GM18867 (cell line): ENCODE measurements around the gene AGMO.
A peak's percentile ranks its signal among the peaks of the same experiment; 100 is the strongest.
"Not testable (repeated sequence)": the region's sequence is repeated elsewhere in the genome, so short reads cannot be mapped to it uniquely, and the experiment has no call there.

ENCODE experiments used
- ATAC-seq: cut with Tn5 transposase; IDR thresholded peaks from one replicate; pipeline ENCODE4 v1.9.1; 2021; ENCODE audit warnings: mild to moderate bottlenecking, moderate library complexity; ENCODE audit not compliant: unreplicated experiment

AGMO gene

DNA sequence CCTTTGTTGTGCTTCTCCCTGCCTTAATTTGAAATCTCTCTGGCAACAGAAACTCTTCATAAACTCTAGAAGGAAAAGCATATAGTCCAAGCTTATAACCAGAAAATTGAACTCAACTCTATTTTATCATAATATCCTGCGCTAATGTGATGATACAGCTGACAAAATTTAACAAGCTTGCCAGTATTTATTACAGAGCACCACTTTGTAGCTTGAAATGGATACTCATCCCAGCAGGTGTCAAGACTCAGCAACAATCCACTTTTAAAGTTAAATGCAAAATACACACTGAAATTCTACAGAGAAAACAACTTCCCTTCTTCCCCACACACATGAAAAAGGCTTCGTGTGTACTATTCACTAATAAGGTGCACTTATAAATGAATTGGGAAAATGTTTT lies 228.9 kb downstream of the AGMO start:
- ATAC-seq: no peak

- no peak for ATAC-seq
Observed at GRCh38 chr7:15330943-15331342, 230.9 kb downstream of the AGMO start.

DNA sequence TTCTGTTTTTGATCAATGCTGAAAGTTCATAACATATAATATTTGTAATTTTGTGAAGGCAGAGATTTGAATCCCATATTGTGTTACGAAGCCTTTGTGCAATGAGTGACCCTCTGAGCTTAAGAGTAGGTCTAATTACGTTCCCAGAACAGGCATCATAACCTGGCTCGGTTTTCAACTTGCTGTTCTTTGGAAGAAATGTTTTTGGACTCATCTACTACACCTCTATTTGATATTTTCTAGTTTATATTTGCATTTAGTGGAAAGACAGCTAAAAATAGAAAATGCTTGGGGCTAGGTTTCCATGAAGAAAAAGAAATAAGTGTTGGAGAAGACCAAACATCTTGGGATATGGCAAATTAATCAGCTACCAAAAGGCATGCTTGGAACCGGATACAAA lies 234.8 kb downstream of the AGMO start:
- no peak for ATAC-seq

DNA sequence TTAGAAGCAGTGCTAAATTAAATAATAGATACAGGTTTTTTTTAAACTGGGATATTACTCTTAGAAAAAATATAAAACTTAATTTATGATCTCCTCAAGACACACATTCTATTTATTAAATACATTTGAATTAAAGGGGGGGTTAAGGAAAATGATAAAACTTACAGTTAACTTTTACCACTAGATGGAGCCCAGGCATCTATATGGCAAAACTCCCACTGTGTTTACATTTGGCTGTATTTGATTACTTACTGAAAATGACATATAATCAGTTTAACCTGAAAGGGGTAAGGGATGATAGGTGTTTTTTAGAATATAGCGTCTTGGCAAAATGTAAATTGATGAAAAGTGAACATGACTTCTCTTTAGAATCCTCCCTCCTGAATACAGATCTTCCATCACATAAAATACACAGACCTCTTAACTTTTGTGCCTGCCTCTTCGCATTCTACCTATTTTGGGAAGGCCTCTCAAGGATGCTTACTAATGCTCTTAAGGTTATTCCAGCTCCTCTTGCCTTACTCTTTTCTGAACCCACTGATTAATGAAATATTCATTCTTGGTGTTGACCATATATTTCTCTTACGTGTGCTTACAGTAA lies 235.7 kb downstream of the AGMO start:
- ATAC-seq: no peak

GRCh38 chr7:15323550-15323949 lies 238.3 kb downstream of the AGMO start:
- no peak for ATAC-seq

DNA sequence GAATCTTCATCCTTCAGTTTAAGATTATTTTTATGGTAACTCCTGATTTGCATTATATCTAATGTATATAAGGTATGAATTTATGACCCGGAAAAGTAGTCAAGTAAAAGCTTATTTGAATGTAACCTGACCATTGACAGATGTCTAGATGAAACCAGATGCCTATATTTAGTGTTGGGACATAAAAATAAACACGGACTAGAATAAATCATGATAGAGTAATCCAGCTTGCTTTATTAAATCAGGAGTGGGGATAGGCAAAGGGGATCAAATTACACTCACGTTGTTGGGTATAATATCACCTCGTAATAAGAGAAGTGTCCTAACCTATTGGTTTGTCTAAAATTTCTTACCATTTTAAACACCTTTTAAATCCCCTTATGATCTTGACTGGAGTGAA lies 244.6 kb downstream of the AGMO start:
- ATAC-seq: no peak

DNA sequence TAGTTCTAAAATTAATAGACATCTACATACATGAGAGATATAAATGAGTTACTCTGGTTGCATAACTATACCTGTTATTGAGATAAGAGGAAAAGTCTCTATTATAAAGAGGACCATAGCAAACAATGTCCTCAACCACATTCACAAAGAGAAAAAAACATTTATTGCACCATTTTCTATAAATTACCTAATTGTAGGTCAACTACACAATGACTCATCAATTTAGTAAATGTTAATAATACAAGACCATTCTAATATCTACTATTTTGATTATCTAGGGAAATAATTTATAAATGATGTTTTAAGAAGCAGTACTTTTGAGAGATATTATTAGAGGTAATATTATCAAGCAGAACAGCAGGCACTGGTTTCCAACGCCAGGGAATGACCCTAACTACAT lies 246.1 kb downstream of the AGMO start:
- no peak for ATAC-seq

DNA sequence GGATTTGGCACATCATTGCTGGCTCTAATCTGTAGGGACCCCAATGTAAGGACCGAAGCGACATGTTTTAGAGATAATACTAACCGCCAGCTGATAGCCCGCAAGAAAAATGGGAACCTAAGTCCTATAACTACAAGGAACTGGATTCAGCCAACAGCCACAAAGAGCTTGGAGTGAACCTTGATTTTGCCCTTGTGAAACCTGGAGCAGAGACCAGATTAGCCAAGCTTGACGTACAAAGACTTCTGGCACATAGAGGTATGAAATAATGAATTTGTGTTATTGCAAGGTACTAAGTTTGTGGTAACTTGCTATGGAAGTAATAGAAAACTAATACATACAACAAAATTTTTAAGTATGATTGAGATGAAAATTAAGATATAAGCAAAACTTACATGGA lies 246.9 kb downstream of the AGMO start:
- ATAC-seq: no peak

- ATAC-seq: no peak
Observed at GRCh38 chr7:15313361-15313760, 248.5 kb downstream of the AGMO start.

DNA sequence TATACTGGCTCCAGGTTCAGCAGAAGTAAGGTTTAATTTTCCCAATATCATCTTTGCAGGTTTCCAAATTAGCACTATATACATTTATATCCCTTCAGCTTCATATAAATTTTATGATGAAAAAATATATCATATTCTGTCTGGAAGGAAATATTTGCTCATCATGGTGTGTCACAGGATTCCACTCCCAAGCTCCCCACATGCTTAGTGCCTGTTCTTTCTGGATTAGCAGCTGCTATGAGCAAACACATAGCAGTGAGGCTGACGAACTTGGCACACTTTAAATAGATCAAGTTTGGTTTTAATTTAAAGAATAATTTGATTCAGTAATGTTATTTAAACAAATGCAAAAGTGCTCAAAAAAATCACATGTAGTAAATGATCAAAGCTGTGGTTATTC lies 251.9 kb downstream of the AGMO start:
- ATAC-seq: no peak

- ATAC-seq: no peak
Observed at GRCh38 chr7:15308821-15309220, 253.0 kb downstream of the AGMO start.

DNA sequence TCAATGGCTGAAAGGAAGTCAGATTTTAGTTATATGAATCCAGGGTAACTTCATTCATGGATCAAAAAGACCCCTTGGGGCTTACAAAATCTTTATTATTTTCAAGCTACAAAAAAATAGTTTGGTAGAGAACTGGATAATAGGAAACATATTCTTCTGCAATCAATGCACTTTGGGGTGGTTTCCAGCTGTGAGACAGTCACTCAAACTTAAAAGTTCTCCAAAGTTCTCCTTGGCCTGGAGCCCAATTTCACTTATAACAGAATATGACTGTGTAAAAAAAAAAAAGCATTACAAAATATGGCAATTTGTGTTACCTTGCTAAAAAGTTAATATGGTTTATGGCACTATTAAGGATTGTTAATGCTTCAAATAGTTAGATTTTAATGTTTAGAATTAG lies 255.5 kb downstream of the AGMO start:
- no peak for ATAC-seq

DNA sequence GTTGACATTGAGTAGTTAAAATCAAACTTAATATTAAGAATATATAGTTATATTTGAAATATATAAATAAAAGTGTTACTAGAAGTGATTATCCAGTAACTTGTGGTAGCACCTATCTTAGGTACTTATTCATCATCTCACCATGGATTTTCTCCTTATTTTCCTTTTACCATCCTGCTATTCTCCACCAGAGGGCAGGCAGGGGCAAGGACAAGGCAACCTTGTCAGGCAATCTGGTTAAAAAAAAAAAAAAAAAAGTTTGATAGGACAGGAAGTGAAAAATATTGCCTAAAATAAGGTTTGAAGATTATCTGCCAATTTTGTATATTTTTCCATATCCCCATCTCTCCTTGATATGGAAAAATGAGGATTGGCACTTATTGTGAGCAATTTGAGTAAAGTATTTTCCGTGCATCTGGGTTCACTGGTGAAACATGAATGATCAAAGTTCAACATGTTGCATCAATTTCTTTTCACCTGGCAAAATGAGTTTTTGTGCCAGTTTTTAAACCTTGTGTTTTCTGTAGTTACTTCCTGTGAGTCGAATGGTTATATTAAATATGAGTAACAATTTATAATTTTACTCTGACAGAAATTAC lies 256.7 kb downstream of the AGMO start:
- peak; percentile 71 for ATAC-seq

DNA sequence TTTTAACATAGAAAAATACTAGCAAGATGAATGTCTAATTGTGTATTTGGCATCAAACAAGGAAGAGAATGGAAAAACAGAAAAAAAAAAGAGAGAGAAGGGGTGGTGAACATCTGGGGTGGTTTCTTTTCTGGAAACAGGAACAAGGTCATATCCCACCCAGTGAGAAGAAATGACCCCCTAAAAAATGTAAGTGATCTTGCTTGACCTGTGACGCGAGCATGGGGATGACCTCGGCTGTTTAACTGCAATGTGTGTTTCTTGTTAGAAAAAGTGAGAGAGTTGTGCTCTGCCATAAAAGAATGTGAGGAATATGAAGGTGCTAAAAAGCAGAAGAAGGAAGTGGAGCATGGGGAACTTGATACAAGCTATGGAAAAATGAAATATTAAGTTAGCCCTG lies 258.5 kb downstream of the AGMO start:
- ATAC-seq: no peak

DNA sequence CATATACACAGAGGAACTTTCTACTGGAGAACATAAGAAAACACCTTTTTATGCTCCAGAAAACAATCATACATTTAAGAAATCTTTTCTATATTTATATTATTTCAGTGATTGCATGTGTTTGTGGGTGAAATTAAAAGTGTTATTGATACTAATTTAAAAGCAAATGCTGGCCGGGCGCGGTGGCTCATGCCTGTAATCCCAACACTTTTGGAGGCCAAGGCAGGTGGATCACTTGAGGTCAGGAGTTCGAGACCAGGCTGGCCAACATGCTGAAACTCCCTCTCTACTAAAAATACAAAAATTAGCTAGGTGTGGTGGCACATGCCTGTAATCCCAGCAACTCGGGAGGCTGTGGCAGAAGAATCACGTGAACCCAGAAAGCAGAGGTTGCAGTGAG lies 260.8 kb downstream of the AGMO start:
- ATAC-seq: not testable (repeated sequence)

DNA sequence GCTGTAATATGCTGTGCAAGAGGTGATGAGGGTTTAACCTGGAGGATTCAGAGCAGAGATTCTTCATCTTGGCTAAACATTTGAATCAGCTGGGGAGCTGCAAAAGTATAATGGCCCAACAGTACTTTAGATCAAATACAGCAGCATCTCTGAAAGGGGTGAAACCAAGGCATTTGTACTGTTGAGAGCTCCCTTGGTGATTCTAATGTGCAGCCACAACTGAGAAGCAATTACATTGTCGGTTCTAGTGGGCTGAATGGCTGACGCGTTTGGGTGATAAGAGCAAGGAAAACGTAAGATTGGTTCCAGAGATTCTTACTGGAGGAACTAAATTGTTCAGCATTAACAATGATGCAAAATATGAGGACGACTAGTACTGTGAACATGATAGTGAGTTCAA lies 269.7 kb downstream of the AGMO start:
- ATAC-seq: no peak

- ATAC-seq: no peak
Observed at GRCh38 chr7:15291699-15292098, 270.1 kb downstream of the AGMO start.

DNA sequence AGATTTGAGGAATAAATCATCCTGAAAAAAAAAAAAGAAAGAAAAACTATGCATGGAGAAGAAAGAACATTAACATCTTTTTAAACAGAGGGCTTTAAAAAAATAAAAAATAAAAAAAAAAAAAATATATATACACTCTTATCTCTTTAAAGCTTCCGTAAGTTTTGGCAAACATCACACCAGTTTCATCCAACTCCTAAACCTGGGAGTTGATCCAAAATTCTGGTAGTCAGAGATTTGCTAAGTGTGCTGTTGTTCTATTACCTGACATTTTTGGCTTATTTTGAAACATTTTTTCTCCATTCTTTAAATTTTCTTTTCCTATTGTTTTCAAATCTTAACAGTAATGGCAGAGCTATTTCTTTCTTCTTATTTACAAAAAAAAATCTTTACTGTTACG lies 273.1 kb downstream of the AGMO start:
- no peak for ATAC-seq

- no peak for ATAC-seq
Observed at GRCh38 chr7:15284396-15284795, 277.4 kb downstream of the AGMO start.

GRCh38 chr7:15280078-15280733 lies 281.6 kb downstream of the AGMO start:
- no peak for ATAC-seq

GRCh38 chr7:15279640-15280039 lies 282.2 kb downstream of the AGMO start:
- no peak for ATAC-seq

DNA sequence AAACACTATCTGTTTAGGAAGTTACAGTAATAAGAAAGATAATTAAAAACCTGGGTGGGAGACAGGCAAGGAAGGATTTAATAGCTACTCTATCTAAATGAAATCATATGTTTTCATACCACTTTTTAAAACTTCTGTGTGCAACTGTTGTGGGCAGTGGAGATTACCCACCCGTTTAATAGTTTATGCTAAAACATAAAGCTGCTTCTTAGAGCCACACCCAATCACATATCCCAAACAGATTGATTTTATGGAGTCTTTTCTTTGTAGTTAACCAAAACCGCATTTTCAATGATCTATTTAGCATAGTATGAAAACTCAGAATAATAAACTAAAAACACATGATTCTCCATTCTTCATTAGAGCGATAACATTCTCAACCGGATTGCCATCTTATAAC lies 304.1 kb downstream of the AGMO start:
- ATAC-seq: no peak

GRCh38 chr7:15252181-15252580 lies 309.6 kb downstream of the AGMO start:
- ATAC-seq: no peak
